ENCODE results near the gene GPATCH2L. TPM values are rescaled to one million over a fixed set of nuclear protein-coding genes. Genes with fewer than 3 reads are reported as not detected.

The GPATCH2L gene
- total RNA-seq, 4 donors from 2014 or later, result 27.6 to 69.9 (median 43.0) TPM

GRCh38 chr14:76262641-76263040 is 110.9 kb downstream of the GPATCH2L start:
- H3K4me1 ChIP-seq, result peaks cover 6% of the 10 kb centered on the region
- no peak overlapping the region for H3K4me3 ChIP-seq
- no peak overlapping the region for H3K27ac ChIP-seq
- no peaks in the 10 kb centered on the region for H3K27me3 ChIP-seq
- no peaks in the 10 kb centered on the region for H3K36me3 ChIP-seq
- TF ChIP-seq POLR2AphosphoS5 (IDR thresholded peaks at IDR 0.05) (no peak), EP300 (IDR thresholded peaks at IDR 0.05) (no peak), POLR2A (IDR thresholded peaks at IDR 0.05) (no peak), CTCF (IDR thresholded peaks at IDR 0.05) (no peak)
- 97% methylated on average over 5 of the region's 5 CpGs for WGBS
- H3K9me3 ChIP-seq, result no peaks in the 10 kb centered on the region
- DNase-seq (ENCODE audit: low spot score in 2 of 2), result no peak

Other genes starting within 250 kb of the GPATCH2L start
- 1 to 10 TPM; 3.3 to 6.4 (median 5.0) TPM for gene TGFB3, start 169.9 kb upstream of the GPATCH2L start, total RNA-seq
- 10 to 100 TPM; 20.3 to 27.8 (median 22.0) TPM for gene IFT43, start 166.2 kb upstream of the GPATCH2L start, total RNA-seq
- gene ESRRB, start 224.2 kb downstream of the GPATCH2L start, total RNA-seq, result under 1 TPM in 1 of 4 donors, not detected in 3; 0.38 TPM

All from suprapubic skin (tissue), 4 donors.